Adipose tissue (tissue), 3 donors: ENCODE data around the gene RELA. TPM values are rescaled to one million over a fixed set of nuclear protein-coding genes. Genes with fewer than 3 reads are reported as not detected.
A peak's percentile ranks its signal among the peaks of the same experiment; 100 is the strongest.
"Not testable (repeated sequence)": the region's sequence is repeated elsewhere in the genome, so short reads cannot be mapped to it uniquely, and the experiment has no call there.

Experiments used
- H3K27ac ChIP-seq: one replicate; pipeline ENCODE4 v1.5.1; 2013; ENCODE audit warnings: low read depth, low read length
- WGBS, 3 donors: extraction: QIAGEN DNeasy Blood & Tissue Kit; methylation state at CpG; one replicate each; pipeline ENCODE4 v1.1.7; 2013; 5-methylcytosine and 5-hydroxymethylcytosine counted together
- polyA plus RNA-seq, 3 donors: library from polyadenylated mRNA; stranded (reverse); fragments of 200-250 nt; gene quantifications; one replicate each; pipeline ENCODE4 v1.2.3, GENCODE V29; 2013
- donor health status: healthy with polysubstance abuse.
- donor health status: Bipolar disorder and iron deficiency.
- donor health status: healthy.

The RELA gene
- polyA plus RNA-seq, 3 donors: 30.8 to 61.2 (median 50.4) TPM

- H3K27ac ChIP-seq: peak overlapping the region; percentile 40
- 16 to 39% (median 20%) methylated on average over 21 to 28 of the region's 28 CpGs for WGBS, 3 donors
These were observed 10.9 kb downstream of the RELA start for GRCh38 chr11:65651589-65652510.

GRCh38 chr11:65651339-65651588 lies 11.5 kb downstream of the RELA start:
- 89 to 97% (median 96%) methylated on average over 3 of the region's 3 CpGs for WGBS, 3 donors
- peak overlapping the region; percentile 40 for H3K27ac ChIP-seq

GRCh38 chr11:65650547-65651338 lies 12.0 kb downstream of the RELA start:
- no peak overlapping the region for H3K27ac ChIP-seq
- 77 to 85% (median 79%) methylated on average over 20 of the region's 20 CpGs for WGBS, 3 donors

GRCh38 chr11:65649656-65650546 lies 12.8 kb downstream of the RELA start:
- no peak overlapping the region for H3K27ac ChIP-seq
- WGBS, 3 donors: 84 to 89% (median 88%) methylated on average over 16 of the region's 16 CpGs

GRCh38 chr11:65648997-65649493 lies 13.7 kb downstream of the RELA start:
- no peak overlapping the region for H3K27ac ChIP-seq
- WGBS, 3 donors: 62 to 79% (median 68%) methylated on average over 12 of the region's 12 CpGs

GRCh38 chr11:65646958-65647701 lies 15.6 kb downstream of the RELA start:
- 14 to 83% (median 77%) methylated on average over 70 to 87 of the region's 87 CpGs for WGBS, 3 donors
- H3K27ac ChIP-seq: no peak overlapping the region

- WGBS, 3 donors: 65 to 91% (median 90%) methylated on average over 62 to 68 of the region's 68 CpGs
- no peak overlapping the region for H3K27ac ChIP-seq
These were observed 16.3 kb downstream of the RELA start for GRCh38 chr11:65646288-65646957.

- H3K27ac ChIP-seq: no peak overlapping the region
- 76 to 80% (median 77%) methylated on average over 10 of the region's 10 CpGs for WGBS, 3 donors
These were observed 17.0 kb downstream of the RELA start for GRCh38 chr11:65645710-65646109.

- H3K27ac ChIP-seq: no peak overlapping the region
- WGBS, 3 donors: 83 to 91% (median 87%) methylated on average over 11 of the region's 11 CpGs
These were observed 17.9 kb downstream of the RELA start for GRCh38 chr11:65644837-65645236.

- WGBS, 3 donors: 70 to 82% (median 77%) methylated on average over 6 of the region's 6 CpGs
- no peak overlapping the region for H3K27ac ChIP-seq
These were observed 18.7 kb downstream of the RELA start for GRCh38 chr11:65643971-65644370.

- H3K27ac ChIP-seq: no peak overlapping the region
- WGBS, 3 donors: 47 to 73% (median 66%) methylated on average over 37 to 49 of the region's 49 CpGs
These were observed 20.6 kb downstream of the RELA start for GRCh38 chr11:65642014-65642671.

- H3K27ac ChIP-seq: no peak overlapping the region
- WGBS, 3 donors: 66 to 89% (median 77%) methylated on average over 16 of the region's 16 CpGs
These were observed 21.3 kb downstream of the RELA start for GRCh38 chr11:65641297-65642013.

- WGBS, 3 donors: 47 to 75% (median 52%) methylated on average over 33 to 35 of the region's 35 CpGs
- peak overlapping the region; percentile 91 for H3K27ac ChIP-seq
These were observed 22.0 kb downstream of the RELA start for GRCh38 chr11:65640483-65641296.

GRCh38 chr11:65639623-65640482 lies 22.9 kb downstream of the RELA start:
- peak overlapping the region; percentile 91 for H3K27ac ChIP-seq
- WGBS, 3 donors: 27 to 73% (median 37%) methylated on average over 8 of the region's 8 CpGs

- WGBS, 3 donors: 82 to 88% (median 86%) methylated on average over 9 of the region's 9 CpGs
- H3K27ac ChIP-seq: not testable (repeated sequence)
These were observed 23.5 kb downstream of the RELA start for GRCh38 chr11:65639228-65639597.
